Fibroblast of lung (primary cell): ENCODE results near the gene NCOR1.

Source experiments
- CTCF ChIP-seq, 2 donors: IDR thresholded peaks in 1 of 2; conservative IDR thresholded peaks in 1 of 2; 1 replicate in 1 of 2; 2 replicates in 1 of 2; pipeline ENCODE4 v1.5.1; 2011 to 2012; ENCODE audit warnings: low read length in 2 of 2, control low read depth in 1 of 2, inconsistent platforms in 1 of 2, low read depth in 1 of 2, mild to moderate bottlenecking in 1 of 2
- EZH2 ChIP-seq: IDR thresholded peaks from 2 replicates; pipeline ENCODE4 v1.5.1; 2012; ENCODE audit warnings: low read length, control low read depth, mild to moderate bottlenecking; ENCODE audit errors: missing control alignments

GRCh38 chr17:16261049-16261448, 45.7 kb upstream of the NCOR1 start:
- TF ChIP-seq CTCF (conservative IDR thresholded peaks at IDR 0.05 in 1 of 2, IDR thresholded peaks at IDR 0.05 in 1 of 2; ENCODE audit: low read depth in 1 of 2, low read length in 2 of 2) (no peak), EZH2 (no peak)
